Ishikawa (cell line): ENCODE measurements around the gene FAM161B.

Experiments
- CEBPB ChIP-seq: IDR thresholded peaks from 2 replicates; pipeline ENCODE4 v1.6.1; 2012
- CREB1 ChIP-seq: IDR thresholded peaks from 2 replicates; pipeline ENCODE4 v1.6.1; 2012; ENCODE audit warnings: low read depth
- EGR1 ChIP-seq: IDR thresholded peaks from 2 replicates; pipeline ENCODE4 v1.6.1; 2012
- EP300 ChIP-seq: IDR thresholded peaks from 2 replicates; pipeline ENCODE4 v1.6.1; 2012; ENCODE audit warnings: borderline replicate concordance
- FOXM1 ChIP-seq: IDR thresholded peaks from 2 replicates; pipeline ENCODE4 v1.6.1; 2012; ENCODE audit warnings: low read depth, borderline replicate concordance
- NFIC ChIP-seq: IDR thresholded peaks from 2 replicates; pipeline ENCODE4 v1.6.1; 2012
- RAD21 ChIP-seq: IDR thresholded peaks from 2 replicates; pipeline ENCODE4 v1.6.1; 2012; ENCODE audit warnings: low read depth
- TAF1 ChIP-seq: IDR thresholded peaks from 2 replicates; pipeline ENCODE4 v1.6.1; 2012; ENCODE audit warnings: low read depth, mild to moderate bottlenecking
- TCF12 ChIP-seq: IDR thresholded peaks from 2 replicates; pipeline ENCODE4 v1.6.1; 2012; ENCODE audit warnings: low read depth
- TEAD4 ChIP-seq: IDR thresholded peaks from 2 replicates; pipeline ENCODE4 v1.6.1; 2012
- YY1 ChIP-seq: IDR thresholded peaks from 2 replicates; pipeline ENCODE4 v1.6.1; 2012; ENCODE audit warnings: low read depth
- ZBTB7A ChIP-seq: IDR thresholded peaks from 2 replicates; pipeline ENCODE4 v1.6.1; 2012; ENCODE audit warnings: low read depth
- TF ChIP-seq, protein P1 (sequence below): IDR thresholded peaks from 2 replicates; pipeline ENCODE4 v1.6.1; 2012; ENCODE audit warnings: low read depth, mild to moderate bottlenecking
- TF ChIP-seq, protein P2 (sequence below): IDR thresholded peaks from 2 replicates; pipeline ENCODE4 v1.6.1; 2012
- TF ChIP-seq, protein P3 (sequence below): IDR thresholded peaks from 2 replicates; pipeline ENCODE4 v1.6.1; 2012

FAM161B gene, protein sequence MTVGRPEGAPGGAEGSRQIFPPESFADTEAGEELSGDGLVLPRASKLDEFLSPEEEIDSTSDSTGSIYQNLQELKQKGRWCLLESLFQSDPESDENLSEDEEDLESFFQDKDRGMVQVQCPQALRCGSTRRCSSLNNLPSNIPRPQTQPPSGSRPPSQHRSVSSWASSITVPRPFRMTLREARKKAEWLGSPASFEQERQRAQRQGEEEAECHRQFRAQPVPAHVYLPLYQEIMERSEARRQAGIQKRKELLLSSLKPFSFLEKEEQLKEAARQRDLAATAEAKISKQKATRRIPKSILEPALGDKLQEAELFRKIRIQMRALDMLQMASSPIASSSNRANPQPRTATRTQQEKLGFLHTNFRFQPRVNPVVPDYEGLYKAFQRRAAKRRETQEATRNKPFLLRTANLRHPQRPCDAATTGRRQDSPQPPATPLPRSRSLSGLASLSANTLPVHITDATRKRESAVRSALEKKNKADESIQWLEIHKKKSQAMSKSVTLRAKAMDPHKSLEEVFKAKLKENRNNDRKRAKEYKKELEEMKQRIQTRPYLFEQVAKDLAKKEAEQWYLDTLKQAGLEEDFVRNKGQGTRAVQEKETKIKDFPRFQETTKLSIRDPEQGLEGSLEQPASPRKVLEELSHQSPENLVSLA

DNA sequence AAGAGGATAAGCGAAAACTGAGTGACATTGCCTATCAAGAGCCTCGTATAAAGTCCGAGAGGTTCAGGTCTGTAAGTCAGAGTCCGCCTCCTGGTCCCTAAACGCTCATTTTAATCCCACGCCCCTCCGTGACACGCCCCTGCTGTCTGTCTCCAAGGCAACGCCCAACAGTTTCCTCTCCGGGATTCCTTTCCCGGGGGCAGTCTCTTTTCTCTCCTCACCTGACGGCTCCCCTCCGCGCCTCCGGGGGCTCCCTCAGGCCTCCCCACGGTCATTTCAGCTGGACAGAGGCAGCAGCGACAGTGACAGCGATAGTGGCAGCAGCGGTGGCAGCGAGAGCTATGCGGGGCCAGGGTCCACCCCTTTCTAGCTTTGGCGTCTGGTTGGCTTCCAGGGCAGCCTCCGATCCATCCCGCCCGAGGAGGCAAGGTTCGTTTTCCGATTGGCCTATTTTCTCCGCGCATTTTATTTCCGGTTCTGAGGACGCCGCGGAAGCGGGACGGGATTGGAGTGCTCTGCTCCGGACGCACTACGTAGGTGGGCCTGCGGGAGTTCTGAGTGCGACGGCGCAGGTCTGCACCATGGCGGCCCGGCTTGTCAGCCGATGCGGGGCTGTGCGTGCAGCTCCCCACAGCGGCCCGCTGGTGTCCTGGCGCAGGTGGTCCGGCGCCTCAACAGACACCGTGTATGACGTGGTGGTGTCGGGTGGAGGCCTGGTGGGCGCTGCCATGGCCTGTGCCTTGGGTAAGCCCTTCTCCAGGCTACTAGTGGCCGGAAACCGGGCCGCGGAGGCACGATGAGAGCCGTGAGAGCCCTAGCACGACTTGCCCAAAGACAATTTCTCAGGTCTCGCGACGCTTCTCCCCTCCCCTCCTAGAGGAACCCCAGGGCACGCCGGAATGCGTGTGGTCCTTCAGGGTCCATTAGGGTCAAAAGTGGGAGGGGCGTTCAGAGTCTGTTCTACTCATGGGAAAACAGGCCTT, at the start of gene FAM161B, which contains the start of gene COQ6:
Gene FAM161B (minus strand): TSS at position 343 of the 983 bp plus-strand sequence. CDS start 68 bp downstream, at position 275.
Gene COQ6 (plus strand): TSS at position 551 of the 983 bp plus-strand sequence. CDS start 31 bp downstream, at position 582.
- TF ChIP-seq FOXM1 (0 out of 2 replicates have a peak, but pooled peaks have one; percentile 13), ZBTB7A (no peak), NFIC (no peak), EGR1 (no peak; the same call in 1 of the 2 replicates), YY1 (peak; percentile 91), CREB1 (peak; percentile 58), CEBPB (no peak), TEAD4 (peak; percentile 8), TCF12 (peak; percentile 45; the same call in 1 of the 2 replicates), TAF1 (peak; percentile 94), EP300 (no peak), RAD21 (no peak; the same call in 1 of the 2 replicates)
- TF ChIP-seq, protein P1, sequence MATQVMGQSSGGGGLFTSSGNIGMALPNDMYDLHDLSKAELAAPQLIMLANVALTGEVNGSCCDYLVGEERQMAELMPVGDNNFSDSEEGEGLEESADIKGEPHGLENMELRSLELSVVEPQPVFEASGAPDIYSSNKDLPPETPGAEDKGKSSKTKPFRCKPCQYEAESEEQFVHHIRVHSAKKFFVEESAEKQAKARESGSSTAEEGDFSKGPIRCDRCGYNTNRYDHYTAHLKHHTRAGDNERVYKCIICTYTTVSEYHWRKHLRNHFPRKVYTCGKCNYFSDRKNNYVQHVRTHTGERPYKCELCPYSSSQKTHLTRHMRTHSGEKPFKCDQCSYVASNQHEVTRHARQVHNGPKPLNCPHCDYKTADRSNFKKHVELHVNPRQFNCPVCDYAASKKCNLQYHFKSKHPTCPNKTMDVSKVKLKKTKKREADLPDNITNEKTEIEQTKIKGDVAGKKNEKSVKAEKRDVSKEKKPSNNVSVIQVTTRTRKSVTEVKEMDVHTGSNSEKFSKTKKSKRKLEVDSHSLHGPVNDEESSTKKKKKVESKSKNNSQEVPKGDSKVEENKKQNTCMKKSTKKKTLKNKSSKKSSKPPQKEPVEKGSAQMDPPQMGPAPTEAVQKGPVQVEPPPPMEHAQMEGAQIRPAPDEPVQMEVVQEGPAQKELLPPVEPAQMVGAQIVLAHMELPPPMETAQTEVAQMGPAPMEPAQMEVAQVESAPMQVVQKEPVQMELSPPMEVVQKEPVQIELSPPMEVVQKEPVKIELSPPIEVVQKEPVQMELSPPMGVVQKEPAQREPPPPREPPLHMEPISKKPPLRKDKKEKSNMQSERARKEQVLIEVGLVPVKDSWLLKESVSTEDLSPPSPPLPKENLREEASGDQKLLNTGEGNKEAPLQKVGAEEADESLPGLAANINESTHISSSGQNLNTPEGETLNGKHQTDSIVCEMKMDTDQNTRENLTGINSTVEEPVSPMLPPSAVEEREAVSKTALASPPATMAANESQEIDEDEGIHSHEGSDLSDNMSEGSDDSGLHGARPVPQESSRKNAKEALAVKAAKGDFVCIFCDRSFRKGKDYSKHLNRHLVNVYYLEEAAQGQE: peak; percentile 49; the same call in 1 of the 2 replicates
- TF ChIP-seq, protein P2, sequence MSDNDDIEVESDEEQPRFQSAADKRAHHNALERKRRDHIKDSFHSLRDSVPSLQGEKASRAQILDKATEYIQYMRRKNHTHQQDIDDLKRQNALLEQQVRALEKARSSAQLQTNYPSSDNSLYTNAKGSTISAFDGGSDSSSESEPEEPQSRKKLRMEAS: peak; percentile 54; the same call in 1 of the 2 replicates
- TF ChIP-seq, protein P3, sequence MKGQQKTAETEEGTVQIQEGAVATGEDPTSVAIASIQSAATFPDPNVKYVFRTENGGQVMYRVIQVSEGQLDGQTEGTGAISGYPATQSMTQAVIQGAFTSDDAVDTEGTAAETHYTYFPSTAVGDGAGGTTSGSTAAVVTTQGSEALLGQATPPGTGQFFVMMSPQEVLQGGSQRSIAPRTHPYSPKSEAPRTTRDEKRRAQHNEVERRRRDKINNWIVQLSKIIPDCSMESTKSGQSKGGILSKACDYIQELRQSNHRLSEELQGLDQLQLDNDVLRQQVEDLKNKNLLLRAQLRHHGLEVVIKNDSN: no peak

DNA sequence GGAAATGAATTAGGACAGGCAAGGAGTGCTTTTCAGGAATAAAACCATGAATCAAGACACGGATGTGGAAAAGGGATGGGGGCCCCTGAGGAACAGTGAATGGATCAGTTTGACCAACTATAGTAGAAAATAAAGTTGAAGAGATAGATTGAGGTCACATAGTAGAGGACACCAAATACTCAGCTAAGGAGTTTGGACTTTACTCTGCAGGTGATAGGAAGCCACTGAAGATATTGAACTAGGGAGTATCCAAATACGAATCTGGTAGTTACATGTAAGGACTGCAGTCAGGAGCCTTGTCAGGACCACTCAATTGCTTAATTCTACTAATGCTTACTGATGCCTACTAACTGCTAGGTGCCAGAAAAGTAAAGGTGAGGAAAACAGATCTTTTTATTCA, 48.8 kb upstream of the FAM161B start:
- TF ChIP-seq, protein P1: no peak
- no peak for TF ChIP-seq TEAD4
- TF ChIP-seq CREB1: no peak
- TF ChIP-seq, protein P2: no peak
- TF ChIP-seq RAD21: no peak

DNA sequence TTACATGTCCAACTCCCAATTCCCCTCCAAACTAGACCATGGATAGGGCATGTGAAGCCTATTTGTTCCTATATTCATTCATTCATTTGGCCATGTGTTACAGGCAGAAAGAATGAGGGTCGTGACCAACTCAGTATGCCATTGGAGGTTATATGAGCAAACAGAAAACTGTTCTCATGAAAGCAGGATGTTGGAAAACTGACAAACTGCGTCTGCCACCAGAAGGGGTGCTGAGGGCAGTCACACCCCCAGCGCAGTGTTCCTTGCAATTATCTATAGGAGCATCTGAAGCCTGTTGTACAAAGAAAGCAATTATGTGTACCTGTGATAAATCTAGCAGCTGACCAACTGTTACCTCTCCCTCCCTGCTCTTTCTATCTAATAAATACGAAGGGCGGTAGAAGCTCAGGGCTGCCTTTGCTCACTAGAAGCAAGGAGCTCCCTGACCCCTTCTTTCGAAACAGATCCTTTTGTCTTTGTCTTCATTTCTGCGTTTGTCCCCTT, 48.1 kb upstream of the FAM161B start:
- TF ChIP-seq YY1: no peak

DNA sequence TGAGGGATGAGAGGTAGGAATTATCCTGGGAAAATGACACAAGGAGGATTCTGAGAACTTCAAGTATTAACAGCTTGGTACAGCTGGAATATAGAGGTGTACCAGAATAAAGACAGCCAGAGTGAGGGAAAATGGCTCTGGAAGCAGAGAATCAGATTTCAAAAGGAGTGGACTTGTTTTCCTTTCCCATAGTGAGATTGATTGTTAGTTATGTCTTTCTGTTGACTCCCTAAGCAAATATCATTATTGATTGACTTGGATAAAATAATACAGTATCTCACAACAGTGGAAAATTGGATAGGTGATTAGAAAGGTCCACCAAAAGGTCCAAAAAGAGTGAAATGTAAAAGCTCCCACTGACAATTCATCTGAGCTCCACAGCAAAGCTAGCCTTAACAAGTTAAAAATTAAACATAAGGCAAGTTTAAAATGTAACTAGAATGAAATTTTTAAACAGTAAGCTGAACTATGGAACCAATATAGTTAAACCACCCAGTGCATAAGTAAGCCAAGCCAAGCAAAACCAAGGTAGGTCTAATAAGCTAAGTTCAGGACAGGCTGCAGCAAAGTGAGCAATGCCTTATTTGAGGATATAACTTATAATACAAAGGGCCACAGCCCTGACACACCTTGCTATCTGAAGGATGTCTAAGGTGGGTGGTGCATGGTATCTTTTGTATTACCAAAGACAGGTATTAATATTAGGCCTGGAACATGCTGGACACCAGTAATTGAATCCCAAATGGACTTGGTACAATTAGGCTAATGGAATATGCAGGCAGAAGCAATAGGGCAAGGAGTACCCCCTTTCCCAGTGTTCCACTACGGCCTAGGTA, 47.4 kb upstream of the FAM161B start:
- TF ChIP-seq RAD21 (no peak), TAF1 (no peak), FOXM1 (no peak), TCF12 (no peak), YY1 (no peak), TEAD4 (no peak), EGR1 (no peak), EP300 (no peak), CEBPB (no peak)
- TF ChIP-seq, protein P3: no peak

DNA sequence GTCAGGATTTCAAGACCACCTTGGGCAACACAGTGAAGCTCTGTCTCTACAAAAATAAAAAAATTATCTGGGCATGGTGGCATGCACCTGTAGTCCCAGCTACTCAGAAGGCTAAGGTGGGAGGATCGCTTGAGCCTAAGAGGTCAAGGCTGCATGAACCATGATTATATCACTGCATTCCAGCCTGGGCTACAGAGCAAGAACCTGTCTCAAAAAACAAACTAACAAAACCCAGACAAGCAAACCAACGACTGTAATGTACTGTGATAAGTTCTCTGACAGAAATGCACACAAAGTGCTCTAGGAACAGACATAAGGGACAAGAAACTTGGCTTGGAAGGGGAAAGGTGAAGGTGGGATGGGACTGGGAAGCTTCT, 46.8 kb upstream of the FAM161B start:
- TF ChIP-seq, protein P1: no peak
